HL-60 (cell line): ENCODE results near the gene TAGLN.

ENCODE experiments used
- DNase-seq, 2 experiments: peaks; one replicate each; pipeline ENCODE4 v3.0.0-alpha.2; 2010 to 2020; ENCODE audit warnings: low read depth in 1 of 2, low spot score in 1 of 2
- H3K27ac ChIP-seq: fragments of 250-450 bp; sonication (Bioruptor Pico); replicated peaks from 2 replicates; pipeline ENCODE4 v1.5.1; 2020; ENCODE audit warnings: mild to moderate bottlenecking, moderate library complexity
- H3K27me3 ChIP-seq: fragments of 250-450 bp; sonication (Bioruptor Pico); 2 replicates; pipeline ENCODE4 v1.5.1; 2021; ENCODE audit warnings: mild to moderate bottlenecking, moderate library complexity; ENCODE audit not compliant: insufficient read depth, poor library complexity, severe bottlenecking
- H3K4me3 ChIP-seq: replicated peaks from 2 replicates; pipeline ENCODE4 v1.5.1; 2011; ENCODE audit warnings: mild to moderate bottlenecking, control low read depth, low read length; ENCODE audit not compliant: insufficient read depth
- GABPA ChIP-seq: IDR thresholded peaks from 2 replicates; pipeline ENCODE4 v1.6.1; 2012; ENCODE audit warnings: low read depth
- POLR2AphosphoS5 ChIP-seq: IDR thresholded peaks from 2 replicates; pipeline ENCODE4 v1.6.1; 2012; ENCODE audit warnings: low read depth
- SPI1 ChIP-seq: IDR thresholded peaks from 2 replicates; pipeline ENCODE4 v1.6.1; 2012; ENCODE audit warnings: low read depth, mild to moderate bottlenecking, borderline replicate concordance
- TF ChIP-seq, protein P1 (sequence below): IDR thresholded peaks from one replicate; pipeline ENCODE4 v1.5.1; 2011; ENCODE audit warnings: low read length, control low read depth, inconsistent platforms; ENCODE audit not compliant: insufficient read depth
- TF ChIP-seq, protein P2 (sequence below): IDR thresholded peaks from 2 replicates; pipeline ENCODE4 v1.6.1; 2012; ENCODE audit warnings: low read depth; ENCODE audit not compliant: insufficient replicate concordance

TAGLN gene

DNA sequence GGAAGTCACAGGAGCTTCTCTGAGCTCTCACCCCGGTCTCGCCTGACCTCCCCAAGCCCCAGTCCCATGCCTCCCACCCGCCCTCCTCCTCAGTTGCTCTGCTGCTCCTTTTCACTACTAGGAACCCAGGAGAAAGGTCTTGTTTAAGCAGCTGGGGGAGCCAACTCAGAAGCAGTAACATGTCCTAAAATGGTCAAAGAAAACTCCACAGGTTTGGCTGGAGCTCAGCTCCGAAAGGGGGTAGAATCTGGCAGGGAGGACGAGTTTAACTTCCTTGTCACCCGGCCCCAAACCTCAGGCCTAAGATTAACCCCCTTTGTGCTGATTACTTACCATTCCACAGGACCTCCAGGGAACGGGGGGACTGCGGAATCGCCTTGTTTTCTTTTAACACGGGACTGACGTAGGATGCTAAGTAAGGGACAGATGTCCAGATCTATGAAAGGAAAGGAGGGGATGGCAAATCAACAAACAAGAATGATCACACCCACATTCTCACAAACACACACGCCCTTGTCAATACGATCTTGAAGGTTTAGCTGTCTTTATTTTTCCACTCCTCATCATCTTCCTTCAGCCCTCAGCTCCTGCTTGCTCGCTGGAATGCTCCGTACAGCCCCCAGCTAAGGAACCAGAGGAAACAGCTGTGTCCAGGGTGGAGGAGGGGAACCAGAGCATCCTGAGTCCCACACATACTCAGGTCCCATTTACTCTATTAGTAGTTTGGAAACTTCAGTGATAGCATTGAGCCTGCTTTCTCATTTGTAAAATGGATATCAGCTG is 19.2 kb downstream of the TAGLN start:
- Histone ChIP-seq H3K27ac (no peak overlapping the region), H3K4me3 (no peak overlapping the region), H3K27me3 (no peaks in the 10 kb centered on the region)
- TF ChIP-seq GABPA (no peak), SPI1 (no peak), POLR2AphosphoS5 (no peak)
- TF ChIP-seq, protein P1, sequence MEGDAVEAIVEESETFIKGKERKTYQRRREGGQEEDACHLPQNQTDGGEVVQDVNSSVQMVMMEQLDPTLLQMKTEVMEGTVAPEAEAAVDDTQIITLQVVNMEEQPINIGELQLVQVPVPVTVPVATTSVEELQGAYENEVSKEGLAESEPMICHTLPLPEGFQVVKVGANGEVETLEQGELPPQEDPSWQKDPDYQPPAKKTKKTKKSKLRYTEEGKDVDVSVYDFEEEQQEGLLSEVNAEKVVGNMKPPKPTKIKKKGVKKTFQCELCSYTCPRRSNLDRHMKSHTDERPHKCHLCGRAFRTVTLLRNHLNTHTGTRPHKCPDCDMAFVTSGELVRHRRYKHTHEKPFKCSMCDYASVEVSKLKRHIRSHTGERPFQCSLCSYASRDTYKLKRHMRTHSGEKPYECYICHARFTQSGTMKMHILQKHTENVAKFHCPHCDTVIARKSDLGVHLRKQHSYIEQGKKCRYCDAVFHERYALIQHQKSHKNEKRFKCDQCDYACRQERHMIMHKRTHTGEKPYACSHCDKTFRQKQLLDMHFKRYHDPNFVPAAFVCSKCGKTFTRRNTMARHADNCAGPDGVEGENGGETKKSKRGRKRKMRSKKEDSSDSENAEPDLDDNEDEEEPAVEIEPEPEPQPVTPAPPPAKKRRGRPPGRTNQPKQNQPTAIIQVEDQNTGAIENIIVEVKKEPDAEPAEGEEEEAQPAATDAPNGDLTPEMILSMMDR: no peak
- TF ChIP-seq, protein P2, sequence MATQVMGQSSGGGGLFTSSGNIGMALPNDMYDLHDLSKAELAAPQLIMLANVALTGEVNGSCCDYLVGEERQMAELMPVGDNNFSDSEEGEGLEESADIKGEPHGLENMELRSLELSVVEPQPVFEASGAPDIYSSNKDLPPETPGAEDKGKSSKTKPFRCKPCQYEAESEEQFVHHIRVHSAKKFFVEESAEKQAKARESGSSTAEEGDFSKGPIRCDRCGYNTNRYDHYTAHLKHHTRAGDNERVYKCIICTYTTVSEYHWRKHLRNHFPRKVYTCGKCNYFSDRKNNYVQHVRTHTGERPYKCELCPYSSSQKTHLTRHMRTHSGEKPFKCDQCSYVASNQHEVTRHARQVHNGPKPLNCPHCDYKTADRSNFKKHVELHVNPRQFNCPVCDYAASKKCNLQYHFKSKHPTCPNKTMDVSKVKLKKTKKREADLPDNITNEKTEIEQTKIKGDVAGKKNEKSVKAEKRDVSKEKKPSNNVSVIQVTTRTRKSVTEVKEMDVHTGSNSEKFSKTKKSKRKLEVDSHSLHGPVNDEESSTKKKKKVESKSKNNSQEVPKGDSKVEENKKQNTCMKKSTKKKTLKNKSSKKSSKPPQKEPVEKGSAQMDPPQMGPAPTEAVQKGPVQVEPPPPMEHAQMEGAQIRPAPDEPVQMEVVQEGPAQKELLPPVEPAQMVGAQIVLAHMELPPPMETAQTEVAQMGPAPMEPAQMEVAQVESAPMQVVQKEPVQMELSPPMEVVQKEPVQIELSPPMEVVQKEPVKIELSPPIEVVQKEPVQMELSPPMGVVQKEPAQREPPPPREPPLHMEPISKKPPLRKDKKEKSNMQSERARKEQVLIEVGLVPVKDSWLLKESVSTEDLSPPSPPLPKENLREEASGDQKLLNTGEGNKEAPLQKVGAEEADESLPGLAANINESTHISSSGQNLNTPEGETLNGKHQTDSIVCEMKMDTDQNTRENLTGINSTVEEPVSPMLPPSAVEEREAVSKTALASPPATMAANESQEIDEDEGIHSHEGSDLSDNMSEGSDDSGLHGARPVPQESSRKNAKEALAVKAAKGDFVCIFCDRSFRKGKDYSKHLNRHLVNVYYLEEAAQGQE: no peak
- no peak for DNase-seq

DNA sequence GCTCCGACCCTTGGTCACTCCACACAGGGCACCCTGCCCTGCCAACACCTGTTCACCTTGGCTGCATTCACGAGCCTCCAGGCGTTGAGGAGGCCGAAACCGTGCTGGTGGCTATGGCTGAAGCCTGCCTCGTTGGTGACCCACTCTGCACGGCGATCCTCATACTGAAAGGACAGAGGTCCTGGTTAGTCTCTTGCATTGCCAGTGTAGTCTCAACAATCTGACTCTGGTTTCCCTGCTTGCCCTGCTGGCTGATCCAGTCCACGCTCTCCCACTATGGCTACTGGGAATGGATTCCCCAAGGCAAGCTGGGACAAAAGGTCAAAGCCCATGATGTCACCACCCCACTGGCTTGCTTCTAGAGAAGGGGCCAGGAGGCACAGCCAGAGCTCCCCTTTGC is 19.8 kb downstream of the TAGLN start:
- no peak for TF ChIP-seq POLR2AphosphoS5
- TF ChIP-seq, protein P1: no peak
- TF ChIP-seq SPI1: no peak
- TF ChIP-seq GABPA: no peak
- TF ChIP-seq, protein P2: no peak
- H3K27ac ChIP-seq: no peak overlapping the region

DNA sequence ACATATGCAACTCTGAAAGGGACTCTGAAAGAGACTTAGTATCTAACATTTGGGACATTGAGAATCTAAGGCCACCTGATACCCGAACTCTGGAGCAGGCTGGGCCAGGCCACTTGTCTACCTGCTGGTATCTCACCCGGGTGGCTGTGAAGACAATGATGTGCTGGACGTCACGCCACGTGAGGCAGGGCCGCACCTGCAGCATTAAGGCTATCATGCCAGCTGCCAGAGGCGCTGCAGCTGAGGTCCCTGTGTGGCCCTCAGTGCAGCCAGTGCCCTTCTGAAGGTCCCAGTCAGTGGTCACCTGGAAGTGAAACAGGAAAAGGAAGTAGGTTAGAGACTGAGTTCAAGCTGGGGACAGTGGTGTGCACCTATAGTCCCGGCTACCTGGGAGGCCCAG is 20.3 kb downstream of the TAGLN start:
- TF ChIP-seq, protein P2: no peak
- TF ChIP-seq GABPA (no peak), SPI1 (no peak), POLR2AphosphoS5 (no peak)
- TF ChIP-seq, protein P1: no peak
- Histone ChIP-seq H3K27ac (no peak overlapping the region), H3K4me3 (no peak overlapping the region), H3K27me3 (no peaks in the 10 kb centered on the region)
- no peak for DNase-seq

More for the DNA sequence above, 19.8 kb downstream of the TAGLN start:
- Histone ChIP-seq H3K27me3 (no peaks in the 10 kb centered on the region), H3K4me3 (no peak overlapping the region)
- no peak for DNase-seq
